ENCODE data around the gene ANKRD13B.

GRCh38 chr17:29557739-29558116 is 35.2 kb upstream of the ANKRD13B start:
- TF ChIP-seq CTCF (IDR thresholded peaks at IDR 0.05) = no peak
- TF ChIP-seq EZH2 (IDR thresholded peaks at IDR 0.05) = no peak
